Anterior cingulate cortex (tissue), 58 donors: Measurements from ENCODE around the gene IFT74.

Source experiments
- DNase-seq, 58 donors: peaks; one replicate each; lab custom pipeline; 2025; lab: John Stamatoyannopoulos, UW

IFT74 gene

DNA sequence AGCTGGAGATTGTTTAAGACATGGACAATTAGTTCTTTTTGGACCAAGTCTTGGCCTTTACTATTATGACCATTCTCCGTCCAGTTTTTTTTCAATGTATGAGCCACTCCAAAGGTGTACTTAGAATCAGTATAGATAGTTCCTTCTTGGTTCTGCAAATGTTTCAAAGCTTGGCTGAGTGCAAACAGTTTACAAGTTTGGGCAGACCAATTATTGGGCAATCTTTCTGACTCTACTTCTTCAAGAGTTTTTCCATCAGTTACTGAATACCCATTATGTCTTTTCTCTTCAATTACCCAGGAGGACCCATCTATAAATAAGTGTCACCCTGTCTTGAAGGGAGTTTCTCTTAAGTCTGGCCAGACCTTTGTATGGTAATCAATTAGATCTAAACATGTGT lies 15.5 kb downstream of the IFT74 start:
- DNase-seq: no peak

GRCh38 chr9:26973989-26974388 lies 17.8 kb downstream of the IFT74 start:
- no peak for DNase-seq

- no peak for DNase-seq
Observed at GRCh38 chr9:26974927-26975326, 18.7 kb downstream of the IFT74 start.

DNA sequence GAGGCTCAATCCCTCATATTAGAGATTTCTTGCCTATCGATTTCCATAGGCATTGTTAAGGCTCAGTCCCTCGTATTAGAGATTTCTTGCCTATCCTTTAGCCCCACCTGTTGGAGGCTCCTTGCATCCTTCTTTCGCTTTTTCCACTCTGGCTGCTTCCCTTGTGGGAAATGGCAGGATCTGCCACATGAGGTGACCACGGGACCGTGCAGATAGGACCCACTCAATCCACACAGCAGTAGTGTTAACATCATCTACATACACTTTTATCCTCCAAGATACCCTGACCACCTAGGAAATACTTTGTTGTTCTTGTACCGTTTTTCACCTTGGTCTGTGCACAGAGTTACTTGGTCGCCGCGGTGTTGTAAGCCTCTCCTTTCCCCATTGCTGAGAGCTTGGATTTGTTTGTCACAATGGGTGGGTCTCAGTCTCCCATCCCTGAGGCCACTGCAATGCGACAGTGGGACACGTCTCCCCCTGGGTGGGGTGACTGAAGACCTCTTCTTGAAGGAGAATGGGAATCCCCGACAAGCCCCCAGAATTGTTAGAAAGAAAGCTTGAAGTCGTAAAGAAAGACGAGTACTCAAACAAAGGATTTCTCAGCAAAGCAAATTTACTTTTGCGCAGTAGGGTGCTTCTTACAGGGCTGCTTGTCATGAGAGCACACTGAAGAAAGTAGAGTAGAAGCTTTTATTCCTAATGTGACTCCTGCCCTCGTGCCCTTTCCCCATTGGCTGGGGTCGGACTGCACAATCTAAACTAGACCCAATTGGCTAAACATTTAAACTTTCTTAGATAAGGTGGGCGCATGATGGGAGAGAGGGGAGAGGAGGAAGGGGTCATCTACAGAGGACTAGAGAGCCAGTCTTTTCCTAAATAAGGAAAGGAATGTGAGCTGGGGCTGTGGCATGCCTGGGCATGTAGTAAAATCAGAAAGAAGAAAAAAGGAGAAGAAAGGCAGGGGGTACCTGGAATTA lies 19.8 kb downstream of the IFT74 start:
- DNase-seq: peak in 2 of 58 donors; percentile 1

DNA sequence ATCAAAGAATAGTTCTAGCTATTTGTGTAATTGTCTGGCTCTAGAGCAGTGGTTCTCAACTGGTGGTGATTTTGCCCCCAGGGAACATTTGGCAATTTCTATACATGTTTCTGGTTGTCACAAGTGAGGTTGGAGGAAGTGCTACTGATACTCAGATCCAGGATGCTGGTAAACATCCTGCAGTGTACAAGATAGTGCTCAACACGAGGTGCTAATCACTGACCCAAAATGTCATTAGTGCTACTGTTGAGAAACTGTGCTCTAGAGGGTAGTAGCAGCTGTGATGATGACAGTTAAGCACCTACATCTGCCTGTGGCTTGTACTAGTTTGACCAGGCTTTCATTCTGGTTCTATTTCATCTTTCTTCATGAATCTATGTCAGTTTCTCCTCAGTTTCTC lies 27.1 kb downstream of the IFT74 start:
- DNase-seq: no peak

DNA sequence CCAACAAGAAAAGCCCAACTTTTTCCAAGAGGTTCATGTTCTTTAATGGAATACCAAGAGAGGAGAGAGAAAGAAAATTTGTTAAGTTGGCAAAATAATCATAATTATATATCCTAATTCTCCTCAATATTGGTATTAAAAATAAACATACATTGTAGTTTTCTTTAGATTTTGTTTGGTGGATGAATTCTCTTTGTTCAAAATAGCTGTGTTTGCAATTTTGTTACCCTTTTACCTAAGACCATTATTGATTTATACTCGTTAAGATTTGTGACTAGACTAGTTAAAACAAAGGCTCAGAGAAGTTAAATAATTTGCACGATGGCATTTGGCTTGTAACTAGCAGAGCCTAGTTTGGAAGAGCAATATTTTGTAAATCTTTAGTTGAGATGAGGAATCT lies 39.6 kb downstream of the IFT74 start:
- no peak for DNase-seq

DNA sequence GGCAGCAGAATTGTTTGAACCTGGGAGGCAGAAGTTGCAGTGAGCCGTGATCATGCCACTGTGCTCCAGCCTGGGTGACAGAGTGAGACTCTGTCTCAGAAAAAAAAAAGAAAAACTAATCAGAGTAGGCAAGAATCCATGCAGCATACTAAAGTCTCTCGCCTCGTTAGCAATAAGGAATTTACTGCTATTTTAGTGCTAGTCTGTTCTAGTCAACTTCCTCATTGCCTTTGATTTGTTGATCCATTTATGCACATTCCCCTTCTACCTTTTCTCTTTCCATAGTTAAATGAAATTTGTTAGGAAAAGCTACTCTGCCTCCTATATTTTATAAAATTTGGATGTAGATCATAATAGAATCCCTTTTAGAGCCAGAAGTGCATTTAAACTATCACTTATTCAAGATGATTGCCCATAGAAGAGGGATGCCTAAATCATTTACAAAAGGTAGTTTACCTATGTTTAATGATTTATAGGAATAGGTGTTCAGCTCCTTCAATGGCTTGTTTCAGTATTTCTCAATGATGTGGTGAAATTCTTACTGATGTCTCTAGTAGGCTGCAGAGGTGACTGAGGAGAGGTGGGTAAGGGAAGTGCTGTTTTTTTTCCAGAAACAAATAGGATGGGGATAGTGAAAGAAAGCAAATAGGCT lies 47.3 kb downstream of the IFT74 start:
- no peak for DNase-seq

- DNase-seq: no peak
Observed at GRCh38 chr9:27005491-27005890, 49.3 kb downstream of the IFT74 start, which contains the start of gene LRRC19. TSS of gene LRRC19 (minus strand) at chr9:27005672. CDS start at chr9:26999694, 5,978 bp downstream.

DNA sequence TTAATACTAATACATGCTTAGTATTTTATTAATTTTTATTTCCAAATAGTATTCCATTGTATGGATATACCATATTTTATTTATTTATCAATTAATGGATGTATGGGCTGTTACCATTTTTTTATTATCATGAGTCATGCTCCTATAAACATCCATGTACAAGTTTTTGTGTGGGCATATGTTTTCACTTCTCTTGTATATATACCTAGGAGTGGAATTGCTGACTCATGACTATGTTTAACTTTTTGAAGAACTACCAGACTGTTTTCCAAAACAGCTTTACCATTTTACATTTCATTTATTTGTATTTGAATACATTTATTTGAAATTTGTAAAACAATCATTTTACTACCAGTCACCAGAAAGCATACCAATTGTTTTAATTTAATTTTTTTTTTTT lies 63.4 kb downstream of the IFT74 start:
- DNase-seq: no peak

DNA sequence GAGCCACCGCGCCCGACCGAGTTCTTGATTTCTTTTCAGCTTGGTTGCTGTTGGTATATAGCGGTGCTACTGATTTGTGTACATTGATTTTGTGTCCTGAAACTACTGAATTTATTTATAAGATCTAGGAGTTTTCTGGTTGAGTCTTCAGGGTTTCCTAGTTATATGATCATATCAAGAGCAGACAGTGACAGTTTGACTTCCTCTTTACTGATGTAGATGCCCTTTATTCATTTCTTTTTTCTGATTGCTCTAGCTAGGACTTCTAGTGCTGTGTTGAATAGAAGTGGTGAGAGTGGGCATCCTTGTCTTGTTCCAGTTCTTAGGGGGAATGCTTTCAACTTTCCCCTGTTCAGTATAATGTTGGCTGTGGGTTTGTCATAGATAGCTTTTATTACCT lies 66.7 kb downstream of the IFT74 start:
- no peak for DNase-seq

DNA sequence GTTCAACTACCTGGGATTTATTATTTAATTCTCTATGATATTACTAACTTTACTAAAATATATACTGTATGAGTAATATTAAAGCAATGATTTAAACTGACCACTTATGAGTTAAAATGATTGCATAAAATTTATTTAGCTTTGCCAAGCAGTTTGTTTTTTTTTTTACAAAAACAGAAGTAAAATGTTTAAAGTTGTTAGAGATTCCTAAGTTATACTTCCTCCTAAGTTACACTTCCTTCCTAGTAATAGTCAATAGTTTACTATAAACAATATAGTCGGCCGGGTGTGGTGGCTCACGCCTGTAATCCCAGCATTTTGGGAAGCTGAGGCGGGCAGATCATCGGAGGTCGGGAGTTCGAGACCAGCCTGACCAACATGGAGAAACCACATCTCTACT lies 73.0 kb downstream of the IFT74 start:
- DNase-seq: no peak

DNA sequence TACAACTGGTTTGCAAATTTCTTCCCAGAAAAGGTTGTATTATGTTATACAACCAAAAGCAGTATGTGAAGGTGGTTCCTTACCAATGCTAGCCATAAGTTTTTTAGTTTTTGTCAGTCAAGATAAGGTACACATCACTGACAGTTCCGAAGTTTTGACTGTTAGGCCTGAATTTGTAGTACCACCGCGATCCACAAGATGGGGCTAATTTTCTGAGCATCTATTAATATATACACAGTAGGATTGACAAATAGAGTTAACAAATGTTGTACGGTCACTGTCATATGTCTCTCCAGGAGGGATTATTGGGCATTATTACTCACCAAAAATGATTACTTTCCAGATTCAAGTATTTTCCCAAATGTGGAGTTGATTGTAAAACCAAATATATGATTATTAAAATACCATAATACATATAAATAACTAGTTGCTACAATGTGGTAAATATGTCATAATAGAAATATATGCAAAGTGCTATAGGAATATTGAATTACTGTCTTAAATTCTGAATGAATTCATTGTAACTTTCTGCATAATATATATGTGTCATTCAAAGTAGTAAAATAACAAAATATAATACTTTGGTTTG lies 77.7 kb downstream of the IFT74 start:
- peak in 37 of 58 donors; percentile 0 to 70 (median 7) for DNase-seq

DNA sequence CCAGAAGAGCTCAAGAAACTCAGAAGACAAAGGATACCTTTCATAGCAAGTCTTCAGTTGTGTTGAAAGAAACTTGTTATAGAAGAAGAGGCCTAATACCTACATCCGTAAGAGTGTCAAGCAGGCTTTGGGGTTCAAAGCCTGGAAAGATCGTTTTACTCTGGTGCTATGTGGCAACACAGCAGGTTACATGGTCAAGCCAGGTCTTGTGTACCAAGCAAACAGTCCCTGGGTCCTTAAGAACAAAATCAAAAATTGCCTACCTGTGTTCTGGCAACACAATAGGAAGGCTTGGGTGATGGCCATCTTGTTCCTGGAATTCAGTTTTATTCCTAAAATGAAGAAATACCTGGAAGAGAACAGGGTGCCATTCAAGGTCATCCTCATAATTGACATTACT lies 81.3 kb downstream of the IFT74 start:
- DNase-seq: no peak

GRCh38 chr9:27041746-27042145 lies 85.5 kb downstream of the IFT74 start:
- DNase-seq: no peak

- DNase-seq: no peak
Observed at GRCh38 chr9:27042476-27042875, 86.3 kb downstream of the IFT74 start.

- DNase-seq: no peak
Observed at GRCh38 chr9:27043176-27043575, 87.0 kb downstream of the IFT74 start.

DNA sequence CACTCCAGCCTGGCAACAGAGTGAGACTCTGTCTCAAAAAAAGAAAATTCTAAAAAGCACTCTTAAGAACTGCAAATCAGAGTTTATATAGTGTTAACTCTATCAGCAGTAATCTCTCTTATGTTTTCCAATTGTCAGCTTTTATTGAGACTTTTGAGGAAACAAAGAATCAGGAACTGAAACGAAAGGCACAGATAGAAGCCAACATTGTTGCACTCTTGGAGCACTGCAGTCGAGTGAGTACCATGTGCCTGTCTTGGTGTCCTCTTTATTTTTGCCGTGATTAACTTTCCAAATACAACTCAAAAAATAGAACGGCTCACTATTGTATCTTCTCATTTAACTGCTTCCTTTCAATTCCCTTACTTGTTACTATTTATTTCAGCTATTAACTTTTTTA lies 90.9 kb downstream of the IFT74 start:
- no peak for DNase-seq

- no peak for DNase-seq
Observed at GRCh38 chr9:27053369-27054022, 97.3 kb downstream of the IFT74 start.

DNA sequence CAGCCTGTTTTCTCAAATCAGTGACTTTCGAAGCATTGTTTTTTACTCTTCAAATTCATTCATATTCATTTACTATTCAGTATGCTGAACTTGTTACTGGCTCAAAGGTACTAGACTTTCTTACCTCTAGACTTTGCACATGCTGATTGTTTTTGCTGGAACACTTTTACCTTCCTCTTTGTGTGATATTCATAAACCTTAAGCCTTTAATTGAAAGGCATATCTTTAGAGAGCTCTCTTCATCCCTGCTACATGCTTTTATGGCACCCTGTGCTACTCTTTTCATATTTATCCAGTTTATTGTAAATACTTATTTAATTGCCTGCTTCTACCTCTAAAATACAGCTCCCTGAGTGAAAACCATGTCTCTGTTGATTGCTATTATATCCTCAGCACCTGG lies 97.9 kb downstream of the IFT74 start:
- no peak for DNase-seq

- no peak for DNase-seq
Observed at GRCh38 chr9:27054841-27055240, 98.6 kb downstream of the IFT74 start.

DNA sequence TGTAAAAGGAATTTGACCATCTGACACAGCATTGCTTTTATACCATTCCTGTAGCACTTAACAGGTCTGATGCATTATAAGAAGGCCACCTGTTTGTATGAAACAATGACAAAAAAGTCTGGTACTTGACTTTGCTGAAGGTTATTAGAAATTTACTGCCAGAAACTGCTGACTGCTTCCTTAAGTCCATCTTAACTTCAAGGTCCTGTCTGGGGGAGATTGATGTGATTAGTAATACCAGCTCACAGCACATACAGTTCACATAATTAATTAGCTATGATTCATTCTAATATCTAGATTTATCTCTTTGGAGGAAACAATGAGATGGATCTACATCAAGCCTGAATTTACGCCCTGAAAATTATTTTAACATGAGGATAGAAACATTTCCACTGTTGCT lies 103.2 kb downstream of the IFT74 start:
- no peak for DNase-seq
